ENCODE results near the gene GALM. TPM values are rescaled to one million over a fixed set of nuclear protein-coding genes. Genes with fewer than 3 reads are reported as not detected.

Gene GALM
- total and polyA plus RNA-seq, 2 experiments from 2014 or later: 46.0 to 47.4 TPM

DNA sequence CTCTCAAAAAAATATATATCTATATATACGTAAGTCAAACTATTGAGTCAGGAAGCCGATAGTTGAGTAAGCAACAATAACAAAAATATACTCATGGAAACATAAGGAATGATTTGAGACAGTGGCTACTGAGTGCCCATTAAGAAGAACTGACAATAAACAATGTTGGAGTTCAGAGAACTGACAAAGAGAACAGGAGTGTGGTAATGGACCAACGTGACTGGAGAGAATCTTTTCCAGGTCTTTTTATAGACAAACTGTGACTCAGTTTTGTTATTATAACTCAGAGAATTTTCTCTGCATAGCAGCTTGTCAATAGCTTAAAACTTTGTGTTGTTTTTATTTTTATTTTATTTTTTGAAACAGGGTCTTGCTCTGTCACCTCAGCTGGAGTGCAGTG, 4.6 kb upstream of the GALM start:
- no peak for DNase-seq (ENCODE audit: low read depth in 1 of 2, low spot score in 1 of 2)
- H3K4me1 ChIP-seq (ENCODE audit: low read depth): no peaks in the 10 kb centered on the region
- H3K9me3 ChIP-seq (ENCODE audit: low read depth): no peaks in the 10 kb centered on the region
- no peaks in the 10 kb centered on the region for H3K27me3 ChIP-seq
- TF ChIP-seq, protein P1, sequence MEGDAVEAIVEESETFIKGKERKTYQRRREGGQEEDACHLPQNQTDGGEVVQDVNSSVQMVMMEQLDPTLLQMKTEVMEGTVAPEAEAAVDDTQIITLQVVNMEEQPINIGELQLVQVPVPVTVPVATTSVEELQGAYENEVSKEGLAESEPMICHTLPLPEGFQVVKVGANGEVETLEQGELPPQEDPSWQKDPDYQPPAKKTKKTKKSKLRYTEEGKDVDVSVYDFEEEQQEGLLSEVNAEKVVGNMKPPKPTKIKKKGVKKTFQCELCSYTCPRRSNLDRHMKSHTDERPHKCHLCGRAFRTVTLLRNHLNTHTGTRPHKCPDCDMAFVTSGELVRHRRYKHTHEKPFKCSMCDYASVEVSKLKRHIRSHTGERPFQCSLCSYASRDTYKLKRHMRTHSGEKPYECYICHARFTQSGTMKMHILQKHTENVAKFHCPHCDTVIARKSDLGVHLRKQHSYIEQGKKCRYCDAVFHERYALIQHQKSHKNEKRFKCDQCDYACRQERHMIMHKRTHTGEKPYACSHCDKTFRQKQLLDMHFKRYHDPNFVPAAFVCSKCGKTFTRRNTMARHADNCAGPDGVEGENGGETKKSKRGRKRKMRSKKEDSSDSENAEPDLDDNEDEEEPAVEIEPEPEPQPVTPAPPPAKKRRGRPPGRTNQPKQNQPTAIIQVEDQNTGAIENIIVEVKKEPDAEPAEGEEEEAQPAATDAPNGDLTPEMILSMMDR (IDR thresholded peaks at IDR 0.05; ENCODE audit: low read depth, low read length): no peak
- H3K36me3 ChIP-seq: no peaks in the 10 kb centered on the region
- H3K4me3 ChIP-seq: no peak overlapping the region
- H3K27ac ChIP-seq: no peak overlapping the region

DNA sequence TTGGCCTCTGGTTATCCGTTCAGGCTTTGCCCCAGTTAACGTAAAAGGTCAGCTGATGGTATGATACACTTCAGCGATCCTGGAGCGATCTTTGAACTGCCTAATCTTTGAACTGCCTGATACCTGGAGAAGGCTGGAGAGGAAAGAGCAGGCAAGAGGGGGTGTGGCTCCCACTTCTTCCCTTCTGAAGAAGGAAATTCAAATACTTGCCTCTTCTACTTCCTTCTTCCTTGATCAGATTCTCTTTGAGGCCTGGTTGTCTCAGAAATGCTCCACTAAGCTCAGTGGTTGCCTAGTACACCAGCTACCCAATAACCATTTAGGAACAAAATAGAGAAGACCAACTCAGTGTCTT, 619 bp downstream of the GALM start:
- Histone ChIP-seq H3K27ac (peak overlapping the region; percentile 83), H3K27me3 (no peaks in the 10 kb centered on the region), H3K4me3 (peak overlapping the region; percentile 46), H3K4me1 (ENCODE audit: low read depth) (peaks cover 14% of the 10 kb centered on the region), H3K9me3 (ENCODE audit: low read depth) (no peaks in the 10 kb centered on the region), H3K36me3 (no peaks in the 10 kb centered on the region)
- peak; percentile 8 to 21 for DNase-seq (ENCODE audit: low read depth in 1 of 2, low spot score in 1 of 2)
- TF ChIP-seq, protein P1 (IDR thresholded peaks at IDR 0.05; ENCODE audit: low read depth, low read length): no peak

DNA sequence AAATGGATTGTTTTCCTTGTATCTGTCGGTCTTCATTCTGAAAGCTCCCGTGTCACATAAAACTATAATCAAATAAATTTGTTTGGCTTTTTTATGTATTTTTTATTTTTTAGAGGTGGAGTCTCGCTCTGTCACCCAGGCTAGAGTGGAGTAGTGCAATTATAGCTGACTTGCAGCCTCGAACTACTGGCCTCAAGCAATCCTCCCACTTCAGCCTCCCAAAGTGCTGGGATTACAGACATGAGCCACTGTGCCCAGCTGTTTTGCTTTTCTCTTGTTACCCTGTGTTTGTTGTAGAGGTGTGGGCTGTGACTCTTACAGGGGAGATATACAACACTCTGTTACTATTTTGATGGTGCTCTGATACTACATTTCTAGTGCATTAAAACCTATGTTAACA, 2.2 kb downstream of the GALM start:
- H3K27ac ChIP-seq: no peak overlapping the region

DNA sequence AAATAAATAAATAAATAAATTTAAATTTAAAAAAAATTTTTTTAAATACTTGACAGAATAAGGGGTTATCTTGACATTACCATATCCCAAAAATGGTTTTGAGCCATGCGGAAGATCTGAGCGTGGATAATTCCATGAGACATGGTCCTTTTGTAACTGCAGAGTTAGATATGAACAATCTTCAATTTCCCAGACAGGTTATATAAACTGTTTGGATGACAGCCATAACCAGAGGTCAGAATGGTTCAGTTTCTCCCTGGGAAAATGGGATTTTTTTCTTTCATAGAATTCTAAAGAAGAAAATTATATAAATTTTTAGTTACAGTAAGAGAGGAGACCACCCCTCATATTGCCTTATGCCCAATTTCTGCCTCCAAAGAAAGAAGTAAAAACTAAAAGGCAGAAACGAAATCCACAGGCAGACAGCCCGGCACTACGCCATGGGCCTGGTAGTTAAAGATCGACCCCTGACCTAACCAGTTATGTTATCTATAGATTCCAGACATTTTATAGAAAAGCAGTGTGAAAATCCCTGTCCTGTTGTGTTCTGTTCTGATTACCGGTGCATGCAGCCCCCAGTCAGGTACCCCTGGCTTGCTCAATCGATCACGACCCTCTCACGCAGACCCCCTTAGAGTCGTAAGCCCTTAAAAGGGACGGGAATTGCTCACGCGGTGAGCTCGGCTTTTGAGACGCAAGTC, 3.0 kb downstream of the GALM start:
- H3K36me3 ChIP-seq: no peaks in the 10 kb centered on the region
- no peak for DNase-seq (ENCODE audit: low read depth in 1 of 2, low spot score in 1 of 2)
- H3K4me1 ChIP-seq (ENCODE audit: low read depth): peaks cover 14% of the 10 kb centered on the region
- H3K27me3 ChIP-seq: no peaks in the 10 kb centered on the region
- no peak overlapping the region for H3K4me3 ChIP-seq
- TF ChIP-seq, protein P1 (IDR thresholded peaks at IDR 0.05; ENCODE audit: low read depth, low read length): no peak
- no peak overlapping the region for H3K27ac ChIP-seq
- no peaks in the 10 kb centered on the region for H3K9me3 ChIP-seq (ENCODE audit: low read depth)

More for the DNA sequence above, 2.2 kb downstream of the GALM start:
- H3K4me3 ChIP-seq: no peak overlapping the region
- H3K36me3 ChIP-seq: no peaks in the 10 kb centered on the region
- TF ChIP-seq, protein P1 (IDR thresholded peaks at IDR 0.05; ENCODE audit: low read depth, low read length): no peak
- H3K27me3 ChIP-seq: no peaks in the 10 kb centered on the region
- H3K9me3 ChIP-seq (ENCODE audit: low read depth): no peaks in the 10 kb centered on the region
- no peak for DNase-seq (ENCODE audit: low read depth in 1 of 2, low spot score in 1 of 2)
- H3K4me1 ChIP-seq (ENCODE audit: low read depth): peaks cover 14% of the 10 kb centered on the region

DNA sequence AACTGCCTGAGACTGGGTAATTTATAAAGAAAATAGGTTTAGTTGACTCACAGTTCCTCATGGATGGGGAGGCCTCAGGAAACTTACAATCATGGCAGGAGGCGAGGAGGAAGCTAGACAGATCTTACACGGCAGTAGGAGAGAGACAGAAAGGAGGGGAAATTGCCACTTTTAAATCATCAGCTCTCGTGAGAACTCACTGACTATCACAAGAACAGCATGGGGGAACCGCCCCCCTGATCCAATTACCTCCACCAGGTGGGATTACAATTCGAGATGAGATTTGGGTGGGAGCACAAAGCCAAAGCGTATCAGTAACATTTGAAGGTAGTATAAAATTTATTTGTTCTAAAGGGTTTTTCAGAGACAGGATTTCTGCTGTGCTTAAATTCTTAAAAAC, 5.4 kb downstream of the GALM start:
- no peak for DNase-seq (ENCODE audit: low read depth in 1 of 2, low spot score in 1 of 2)
- no peak overlapping the region for H3K27ac ChIP-seq
- peaks cover 14% of the 10 kb centered on the region for H3K4me1 ChIP-seq (ENCODE audit: low read depth)
- no peak overlapping the region for H3K4me3 ChIP-seq
- H3K36me3 ChIP-seq: peaks cover 5% of the 10 kb centered on the region
- no peaks in the 10 kb centered on the region for H3K9me3 ChIP-seq (ENCODE audit: low read depth)
- TF ChIP-seq, protein P1 (IDR thresholded peaks at IDR 0.05; ENCODE audit: low read depth, low read length): no peak
- H3K27me3 ChIP-seq: no peaks in the 10 kb centered on the region
